NCI-H226 (cell line): Measurements from ENCODE around the gene CCDC150.
"Not testable (repeated sequence)": the region's sequence is repeated elsewhere in the genome, so short reads cannot be mapped to it uniquely, and the experiment has no call there.

Experiments used
- DNase-seq: peaks from one replicate; pipeline ENCODE4 v3.0.0-alpha.2; 2015

Gene CCDC150

GRCh38 chr2:196638765-196639164 is 750 bp upstream of the CCDC150 start:
- DNase-seq: no peak

DNA sequence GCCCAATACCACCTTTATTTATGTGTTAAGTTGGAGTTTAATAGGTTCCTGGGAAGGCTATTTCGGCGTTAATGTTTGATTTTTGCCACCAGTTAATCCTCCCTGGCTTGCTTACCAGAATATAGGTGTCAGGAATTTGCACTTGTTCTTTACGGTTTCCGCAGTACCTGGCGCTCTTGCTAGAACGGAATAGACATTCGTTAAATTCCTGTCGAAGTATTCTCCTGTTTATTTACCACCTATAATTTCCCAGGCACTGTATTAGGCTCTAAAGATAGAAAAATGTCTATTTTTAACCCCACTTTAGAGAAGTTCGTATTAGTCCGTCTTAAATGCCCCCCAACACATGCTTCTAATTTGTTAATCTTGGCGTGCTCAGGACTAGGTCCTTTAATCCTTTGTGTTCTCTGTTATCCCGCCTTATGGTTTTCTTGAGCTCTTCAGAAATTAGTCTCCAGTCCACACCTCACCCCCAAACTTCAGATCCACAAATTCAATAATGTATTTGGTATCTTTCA is 575 bp downstream of the CCDC150 start:
- DNase-seq: no peak

- DNase-seq: no peak
These were observed 9.7 kb downstream of the CCDC150 start for GRCh38 chr2:196649202-196649601.

DNA sequence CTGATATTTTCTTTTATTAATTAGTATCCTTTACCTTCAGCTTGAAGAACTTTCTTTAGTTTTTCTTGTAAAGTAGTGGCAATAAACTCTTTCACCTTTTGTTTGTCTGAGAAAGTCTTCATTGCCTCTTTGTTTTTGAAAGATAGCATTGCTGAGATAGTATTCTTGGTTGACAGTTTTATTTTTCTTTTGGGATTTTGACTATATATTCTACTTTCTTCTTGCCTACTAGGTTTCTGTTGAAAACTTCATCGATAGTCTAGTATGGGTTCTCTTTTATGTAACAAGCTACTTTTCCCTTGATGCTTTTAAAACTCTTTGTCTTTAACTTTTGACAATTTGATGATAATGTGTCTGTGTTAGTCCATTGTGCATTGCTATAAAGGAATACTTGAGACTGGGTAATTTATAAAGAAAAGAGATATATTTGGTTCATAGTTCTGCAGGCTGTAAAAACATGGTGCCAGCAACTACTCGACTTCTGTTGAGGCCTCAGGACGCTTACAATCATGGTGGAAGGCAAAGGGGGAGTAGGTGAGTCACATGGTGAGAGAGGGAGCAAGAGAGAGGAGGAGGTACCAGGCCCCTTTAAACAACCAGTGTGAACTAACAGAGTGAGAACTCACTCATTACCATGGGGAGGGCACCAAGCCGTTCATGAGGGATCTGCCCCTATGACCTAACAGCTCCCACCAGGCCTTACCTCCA is 12.0 kb downstream of the CCDC150 start:
- DNase-seq: no peak

- DNase-seq: no peak
These were observed 13.4 kb downstream of the CCDC150 start for GRCh38 chr2:196652869-196653268.

DNA sequence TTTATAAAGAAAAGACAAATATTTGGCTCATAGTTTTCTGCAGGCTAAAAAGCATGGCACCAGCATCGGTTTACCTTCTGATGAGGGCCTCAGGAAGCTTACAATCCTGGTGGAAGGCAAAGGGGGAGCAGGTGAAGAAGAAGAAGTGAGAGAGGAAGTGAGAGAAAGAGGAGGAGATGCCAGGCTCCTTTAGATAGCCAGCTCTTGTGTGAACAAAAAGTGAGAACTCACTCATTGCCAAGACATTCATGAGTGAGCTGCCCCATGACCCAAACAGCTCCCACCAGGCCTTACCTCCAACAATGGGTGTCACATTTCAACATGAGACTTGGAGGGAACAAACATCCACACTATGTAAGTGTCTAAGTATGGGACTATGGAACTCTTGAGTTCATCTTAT is 14.3 kb downstream of the CCDC150 start:
- DNase-seq: no peak

DNA sequence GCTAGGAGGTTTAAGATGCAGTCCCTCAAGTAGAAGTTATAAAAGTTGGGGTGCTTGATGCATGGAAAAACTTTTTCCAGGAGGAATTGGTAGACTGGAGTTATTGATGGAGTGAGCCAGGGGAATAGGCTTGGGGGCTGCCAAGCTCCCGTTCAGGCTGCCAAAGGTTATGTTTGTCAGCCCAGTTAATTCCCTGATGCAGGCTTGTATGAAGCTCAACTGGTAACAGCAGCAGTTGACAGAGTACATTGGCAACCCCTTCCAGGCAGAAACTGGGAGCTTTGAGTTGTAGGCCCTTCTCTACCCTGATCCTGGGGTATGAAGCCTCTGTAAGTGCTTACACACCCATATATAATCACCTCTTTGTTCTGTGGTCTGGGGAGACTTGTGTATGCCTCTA is 16.2 kb downstream of the CCDC150 start:
- no peak for DNase-seq

DNA sequence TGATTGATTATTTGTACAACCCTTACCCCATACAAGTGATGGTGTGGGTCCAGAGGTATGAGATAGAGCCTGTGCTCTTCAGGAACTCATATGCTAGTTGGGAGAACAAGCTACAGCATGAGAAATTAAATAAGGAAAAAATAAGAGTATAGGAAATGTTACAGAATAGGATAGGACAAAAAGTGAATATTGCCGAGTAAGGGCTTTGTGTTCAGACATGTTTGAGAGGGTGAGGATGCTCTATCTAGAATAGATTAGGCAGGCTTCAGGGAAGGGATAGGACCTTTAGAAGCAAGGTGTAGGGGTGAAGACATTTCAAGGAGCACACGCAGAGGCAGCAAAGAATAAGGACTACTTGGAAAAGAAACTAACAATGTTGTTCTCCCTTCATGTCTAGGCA is 17.8 kb downstream of the CCDC150 start:
- DNase-seq: no peak

- no peak for DNase-seq
These were observed 20.3 kb downstream of the CCDC150 start for GRCh38 chr2:196659844-196660243.

GRCh38 chr2:196660244-196660643 is 20.7 kb downstream of the CCDC150 start:
- DNase-seq: peak; percentile 92

DNA sequence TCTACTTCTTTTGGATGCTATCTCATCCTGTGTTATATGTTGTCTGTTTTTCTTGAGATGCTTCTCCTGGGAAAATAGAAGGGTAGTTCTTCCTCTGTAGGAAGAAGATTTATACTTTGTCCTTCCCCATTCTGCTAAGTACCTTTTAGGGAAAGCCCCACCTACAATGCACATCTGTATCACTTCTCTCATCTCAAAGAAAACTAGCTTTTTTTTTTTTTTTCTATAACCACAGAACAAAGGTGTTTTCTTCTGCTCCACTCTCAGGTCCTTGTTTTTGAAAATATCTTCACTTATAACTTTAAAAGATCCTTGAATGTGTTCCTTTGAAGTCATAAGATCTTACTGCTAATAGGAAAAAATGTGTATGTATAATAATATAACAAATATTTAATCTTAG is 30.8 kb downstream of the CCDC150 start:
- DNase-seq: no peak

- no peak for DNase-seq
These were observed 36.4 kb downstream of the CCDC150 start for GRCh38 chr2:196675963-196676362.

- DNase-seq: peak; percentile 67
These were observed 37.9 kb downstream of the CCDC150 start for GRCh38 chr2:196677404-196677803.

GRCh38 chr2:196679368-196679767 is 39.9 kb downstream of the CCDC150 start:
- no peak for DNase-seq

GRCh38 chr2:196681510-196681909 is 42.0 kb downstream of the CCDC150 start:
- no peak for DNase-seq

GRCh38 chr2:196685792-196686191 is 46.3 kb downstream of the CCDC150 start:
- DNase-seq: no peak

DNA sequence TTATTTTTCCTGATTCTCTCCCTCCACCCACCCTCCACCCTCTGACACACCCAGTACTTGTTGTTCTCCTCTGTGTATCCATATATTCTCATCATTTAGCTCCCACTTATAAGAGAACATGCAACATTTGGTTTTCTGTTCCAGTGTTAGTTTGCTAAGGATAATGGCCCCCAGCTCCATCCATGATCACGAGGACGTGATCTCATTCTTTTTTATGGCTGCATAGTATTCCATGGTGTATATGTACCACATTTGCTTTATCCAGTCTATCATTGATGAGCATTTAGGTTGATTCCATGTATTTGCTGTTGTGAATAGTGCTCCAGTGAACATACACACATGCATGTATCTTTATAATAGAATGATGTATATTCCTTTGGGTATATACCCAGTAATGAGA is 47.2 kb downstream of the CCDC150 start:
- not testable (repeated sequence) for DNase-seq

DNA sequence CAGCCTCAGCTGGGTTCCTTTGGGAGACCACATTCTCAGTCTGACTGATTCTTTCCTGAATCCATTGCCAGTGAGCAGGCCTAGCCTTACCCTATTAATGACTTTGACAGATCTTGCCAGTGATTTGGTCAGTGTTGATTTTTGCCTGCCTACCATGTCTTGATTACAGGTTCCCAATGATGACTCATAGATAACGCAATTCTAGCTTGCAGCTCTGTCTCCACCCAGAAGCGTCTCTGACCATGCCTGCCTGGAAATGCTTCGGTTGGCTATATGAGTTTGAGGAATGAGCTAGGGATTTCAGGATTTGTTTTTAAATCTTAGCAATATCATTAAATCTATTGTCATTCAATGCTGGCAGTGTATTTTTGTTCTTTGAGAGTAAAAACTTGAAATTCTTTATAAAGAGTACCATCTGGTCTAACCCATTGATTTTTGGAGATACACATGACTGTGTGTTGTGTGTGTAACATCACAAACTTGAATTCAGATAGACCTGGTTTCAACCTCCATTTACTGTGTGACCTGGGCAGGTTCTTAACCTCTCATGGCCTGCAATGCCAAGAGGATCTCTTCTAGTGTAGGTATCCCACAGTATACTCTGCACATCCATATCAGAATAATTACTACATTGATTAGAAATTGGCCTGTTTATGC is 57.0 kb downstream of the CCDC150 start:
- DNase-seq: peak; percentile 83

DNA sequence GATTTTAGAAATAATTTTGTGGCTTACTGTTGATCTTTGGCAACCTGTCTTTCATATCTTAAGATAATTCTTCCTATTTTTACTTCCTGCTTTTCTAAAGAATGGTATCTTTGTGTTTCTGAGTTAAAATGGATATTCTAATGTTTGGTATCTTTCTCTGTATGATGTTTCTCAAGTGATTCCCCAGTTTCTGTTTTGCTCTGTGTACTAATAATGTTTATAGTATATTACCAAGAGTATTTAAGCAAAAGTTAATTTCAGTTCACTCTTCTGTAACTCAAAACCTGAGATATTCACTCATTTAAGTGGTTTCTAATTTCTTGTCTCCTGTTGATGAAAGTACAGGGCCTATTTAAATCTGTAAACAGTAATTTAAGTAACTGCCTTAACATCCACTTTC is 58.3 kb downstream of the CCDC150 start:
- no peak for DNase-seq

DNA sequence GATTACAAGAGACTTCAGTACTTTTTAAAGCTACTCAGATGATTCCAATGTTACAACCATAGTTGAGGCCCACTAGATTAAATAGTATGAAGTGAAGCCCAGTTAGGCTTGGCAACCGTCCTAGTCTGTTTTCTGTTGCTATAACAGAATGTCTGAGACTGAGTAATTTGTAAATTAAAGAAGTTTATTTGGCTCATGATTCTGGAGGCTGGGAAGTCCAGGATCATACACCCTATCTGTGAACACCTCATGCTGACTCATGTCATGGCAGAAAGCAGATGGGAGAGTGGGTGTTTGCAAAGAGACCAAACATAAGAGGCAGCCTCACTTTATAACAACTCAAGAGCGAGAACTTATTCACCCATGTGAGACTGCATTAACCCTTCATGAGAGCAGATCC is 63.1 kb downstream of the CCDC150 start:
- peak; percentile 14 for DNase-seq

- DNase-seq: peak; percentile 40
These were observed 64.2 kb downstream of the CCDC150 start for GRCh38 chr2:196703695-196704094.

DNA sequence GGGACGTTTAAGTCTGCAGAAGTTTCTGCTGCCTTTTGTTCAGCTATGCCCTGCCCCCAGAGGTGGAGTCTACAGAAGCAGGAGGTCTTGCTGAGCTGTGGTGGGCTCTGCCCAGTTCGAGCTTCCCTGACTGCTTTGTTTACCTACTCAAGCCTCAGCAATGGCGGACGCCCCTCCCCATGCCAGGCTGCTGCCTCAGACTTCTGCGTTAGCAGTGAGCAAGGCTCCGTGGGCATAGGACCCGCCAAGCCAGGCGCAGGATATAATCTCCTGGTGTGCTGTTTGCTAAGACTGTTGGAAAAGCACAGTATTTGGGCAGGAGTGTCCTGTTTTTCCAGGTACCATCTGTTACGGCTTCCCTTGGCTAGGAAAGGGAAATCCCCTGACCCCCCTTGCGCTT is 70.5 kb downstream of the CCDC150 start:
- not testable (repeated sequence) for DNase-seq

- no peak for DNase-seq
These were observed 72.1 kb downstream of the CCDC150 start for GRCh38 chr2:196711625-196712024.

GRCh38 chr2:196712867-196713266 is 73.4 kb downstream of the CCDC150 start:
- DNase-seq: no peak
